ENCODE results near the gene NREP.

NREP gene

DNA sequence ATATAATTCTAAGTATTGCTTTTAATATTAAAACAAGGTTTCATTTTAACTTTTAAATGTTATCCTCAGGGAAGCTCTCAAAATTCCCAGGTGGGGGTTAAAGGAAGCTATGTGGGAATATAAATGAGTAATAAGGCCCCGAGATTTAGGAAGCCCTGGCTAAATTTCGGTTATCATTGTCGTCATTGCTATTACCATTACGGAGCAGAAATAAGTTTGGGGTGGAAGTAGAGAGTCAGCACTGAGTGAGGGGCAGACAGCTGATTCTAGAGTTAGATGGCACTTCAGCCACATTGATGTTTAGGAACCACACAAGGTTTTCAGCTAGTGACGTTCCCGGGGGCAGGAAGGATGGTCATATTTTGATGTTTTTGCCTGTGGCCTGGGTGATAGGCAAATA is 74.9 kb downstream of the NREP start:
- no peaks in the 10 kb centered on the region for H3K4me1 ChIP-seq (ENCODE audit: control insufficient read depth, insufficient read depth, low read length)
- no peaks in the 10 kb centered on the region for H3K27me3 ChIP-seq (ENCODE audit: control insufficient read depth, insufficient read depth, low read length, poor library complexity, severe bottlenecking)
- no peaks in the 10 kb centered on the region for H3K9me3 ChIP-seq (ENCODE audit: control insufficient read depth, low read length)
- no peak overlapping the region for H3K4me3 ChIP-seq (ENCODE audit: insufficient read depth, low read depth, low read length)
- WGBS, 2 experiments = 94 to 95% methylated on average over 4 to 6 of the region's 6 CpGs
- no peaks in the 10 kb centered on the region for H3K36me3 ChIP-seq (ENCODE audit: control insufficient read depth, insufficient read depth, low read length)
- no peak overlapping the region for H3K27ac ChIP-seq (ENCODE audit: insufficient read depth, low read depth, low read length, poor library complexity, severe bottlenecking)

DNA sequence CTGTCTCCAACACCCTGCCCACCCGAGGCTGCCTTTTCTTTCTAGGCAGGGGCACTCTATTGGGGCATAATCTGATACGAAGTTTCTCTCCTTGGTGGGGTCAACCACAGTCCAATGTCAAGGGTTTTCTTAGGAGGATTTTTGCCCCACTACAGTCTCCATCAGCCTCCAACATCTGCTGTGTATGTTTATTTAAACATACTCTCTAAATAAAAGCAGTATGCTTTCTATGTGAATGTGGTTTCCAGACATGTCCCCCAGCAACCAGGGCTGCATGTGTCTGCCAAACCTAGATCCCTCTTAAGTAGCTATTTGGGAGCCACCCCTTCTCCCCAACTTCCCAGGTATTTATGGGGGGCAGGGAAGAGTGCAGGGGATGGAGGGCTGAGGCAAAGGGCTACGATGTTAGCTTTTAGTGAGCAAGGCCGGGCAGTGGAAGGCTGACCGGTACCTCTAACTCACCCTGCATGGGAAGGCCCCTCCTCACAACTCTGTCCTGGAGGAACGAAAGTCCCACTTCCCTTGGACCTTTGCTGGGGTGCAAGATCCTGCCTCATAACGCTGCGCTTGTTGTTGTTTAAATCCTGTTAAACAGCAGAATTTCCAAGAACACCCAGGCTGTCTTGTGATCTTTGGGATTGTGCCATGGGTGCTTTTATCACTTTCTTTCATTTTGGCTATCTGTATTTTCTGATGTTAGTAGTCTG is 75.4 kb downstream of the NREP start:
- Histone ChIP-seq H3K36me3 (ENCODE audit: control insufficient read depth, insufficient read depth, low read length) (no peaks in the 10 kb centered on the region), H3K27ac (ENCODE audit: insufficient read depth, low read depth, low read length, poor library complexity, severe bottlenecking) (no peak overlapping the region), H3K27me3 (ENCODE audit: control insufficient read depth, insufficient read depth, low read length, poor library complexity, severe bottlenecking) (no peaks in the 10 kb centered on the region), H3K4me3 (ENCODE audit: insufficient read depth, low read depth, low read length) (no peak overlapping the region), H3K4me1 (ENCODE audit: control insufficient read depth, insufficient read depth, low read length) (no peaks in the 10 kb centered on the region), H3K9me3 (ENCODE audit: control insufficient read depth, low read length) (no peaks in the 10 kb centered on the region)
- WGBS, 2 experiments = 82 to 85% methylated on average over 8 of the region's 8 CpGs

DNA sequence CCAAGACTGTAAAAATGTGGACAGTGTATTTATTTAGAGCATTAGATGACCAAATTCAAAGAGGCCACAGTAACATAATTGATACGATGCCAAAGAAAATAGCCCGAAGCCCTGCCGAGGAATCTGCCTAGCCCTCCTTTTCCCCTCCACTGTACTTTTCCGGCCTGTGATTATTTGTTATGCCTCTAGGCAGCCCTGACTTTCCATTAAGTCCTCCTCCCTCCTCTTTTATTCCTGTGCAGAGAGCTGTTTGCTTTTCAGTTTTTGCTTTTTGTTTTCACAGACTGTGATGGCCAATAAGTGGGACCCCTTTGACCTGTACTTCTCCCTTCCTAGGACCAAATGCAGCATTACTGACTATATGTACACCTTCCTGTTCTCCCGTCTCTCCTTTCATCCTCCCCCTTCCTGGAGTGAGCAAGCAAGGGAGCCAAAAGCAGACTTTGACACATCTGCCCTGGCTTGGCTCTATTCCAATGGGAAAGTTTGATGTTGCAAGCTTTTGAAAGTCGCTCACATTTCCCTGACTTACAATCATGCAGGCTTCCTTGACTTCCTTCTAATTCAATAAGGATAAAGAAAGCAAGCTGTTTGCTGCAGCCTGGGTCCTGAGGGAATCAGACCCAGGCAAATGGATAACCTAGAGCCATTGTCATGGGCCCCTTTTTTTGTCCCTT is 76.1 kb downstream of the NREP start:
- no peak overlapping the region for H3K27ac ChIP-seq (ENCODE audit: insufficient read depth, low read depth, low read length, poor library complexity, severe bottlenecking)
- no peaks in the 10 kb centered on the region for H3K9me3 ChIP-seq (ENCODE audit: control insufficient read depth, low read length)
- WGBS, 2 experiments = 83 to 87% methylated on average over 6 of the region's 6 CpGs
- H3K36me3 ChIP-seq (ENCODE audit: control insufficient read depth, insufficient read depth, low read length) = no peaks in the 10 kb centered on the region
- no peak overlapping the region for H3K4me3 ChIP-seq (ENCODE audit: insufficient read depth, low read depth, low read length)
- H3K4me1 ChIP-seq (ENCODE audit: control insufficient read depth, insufficient read depth, low read length) = no peaks in the 10 kb centered on the region
- no peaks in the 10 kb centered on the region for H3K27me3 ChIP-seq (ENCODE audit: control insufficient read depth, insufficient read depth, low read length, poor library complexity, severe bottlenecking)

DNA sequence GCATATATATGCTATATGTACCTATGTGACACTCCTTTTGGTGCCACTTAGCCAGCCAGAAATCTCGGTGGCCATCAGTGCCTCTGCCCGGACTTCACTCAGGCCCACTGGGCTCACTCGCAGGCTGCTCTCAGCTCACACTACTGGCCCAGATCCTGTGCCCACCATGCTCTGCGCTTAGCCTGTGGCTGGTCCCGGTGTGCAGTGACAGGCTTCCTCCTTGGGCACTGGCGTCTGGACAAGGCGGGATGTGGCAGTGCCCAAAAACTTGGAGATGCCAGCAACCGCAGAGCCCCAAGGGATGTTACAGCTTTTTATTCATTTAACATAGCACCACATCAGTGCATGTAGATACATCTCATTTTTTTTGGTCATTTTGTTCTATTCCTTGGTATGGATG is 77.4 kb downstream of the NREP start:
- no peak overlapping the region for H3K27ac ChIP-seq (ENCODE audit: insufficient read depth, low read depth, low read length, poor library complexity, severe bottlenecking)
- no peaks in the 10 kb centered on the region for H3K36me3 ChIP-seq (ENCODE audit: control insufficient read depth, insufficient read depth, low read length)
- H3K4me1 ChIP-seq (ENCODE audit: control insufficient read depth, insufficient read depth, low read length) = no peaks in the 10 kb centered on the region
- H3K4me3 ChIP-seq (ENCODE audit: insufficient read depth, low read depth, low read length) = no peak overlapping the region
- 93 to 96% methylated on average over 7 to 8 of the region's 8 CpGs for WGBS, 2 experiments
- no peaks in the 10 kb centered on the region for H3K9me3 ChIP-seq (ENCODE audit: control insufficient read depth, low read length)
- H3K27me3 ChIP-seq (ENCODE audit: control insufficient read depth, insufficient read depth, low read length, poor library complexity, severe bottlenecking) = no peaks in the 10 kb centered on the region

Measured in ectodermal cell (in vitro differentiated cells).